Middle frontal gyrus (tissue), 1 donor: ENCODE results near the gene GDI2.

ENCODE experiments used
- DNase-seq: peaks from one replicate; pipeline ENCODE4 v3.0.0-alpha.2; 2015; ENCODE audit warnings: low spot score; ENCODE audit errors: extremely low spot score

The GDI2 gene

GRCh38 chr10:5744849-5745248 is 68.4 kb downstream of the GDI2 start:
- DNase-seq = no peak

DNA sequence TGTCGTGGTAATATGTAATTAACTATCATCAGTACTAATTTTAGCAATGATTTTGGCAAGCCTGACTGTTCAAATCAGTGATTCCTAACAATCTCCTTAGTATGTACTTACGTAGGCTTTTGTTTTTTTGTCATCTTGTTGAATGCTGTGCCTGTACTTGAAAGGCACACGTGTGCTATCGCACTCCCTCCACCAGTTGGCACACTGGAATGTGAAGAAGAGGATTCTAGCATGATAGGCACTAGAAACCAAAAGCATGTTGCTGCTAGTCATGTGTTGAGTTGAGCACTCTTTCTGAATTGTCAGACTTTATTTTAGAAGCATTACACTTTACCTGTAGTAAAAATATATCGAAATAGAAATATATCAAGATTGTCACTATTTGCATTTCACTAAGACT is 69.5 kb downstream of the GDI2 start:
- no peak for DNase-seq

- DNase-seq = no peak
These were observed 71.1 kb downstream of the GDI2 start for GRCh38 chr10:5742116-5742515.

DNA sequence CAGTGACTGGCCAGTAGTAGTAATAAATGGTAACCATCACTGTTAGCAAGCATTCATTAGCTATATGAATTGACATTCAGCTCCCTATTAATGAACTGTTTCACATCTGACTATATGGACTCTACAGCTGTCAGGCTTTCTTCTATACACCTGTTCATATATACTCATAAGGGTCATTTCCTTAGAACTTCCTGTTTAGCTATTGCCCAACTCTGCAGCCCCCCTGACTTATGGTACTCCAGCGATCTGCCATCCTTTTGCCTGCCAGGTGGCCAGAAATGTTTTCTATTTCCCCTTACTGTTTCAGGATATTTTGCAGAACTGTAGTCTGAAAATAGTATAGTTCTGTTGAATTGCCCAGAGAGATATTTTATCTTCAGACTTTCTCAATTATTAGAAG is 72.0 kb downstream of the GDI2 start:
- no peak for DNase-seq

DNA sequence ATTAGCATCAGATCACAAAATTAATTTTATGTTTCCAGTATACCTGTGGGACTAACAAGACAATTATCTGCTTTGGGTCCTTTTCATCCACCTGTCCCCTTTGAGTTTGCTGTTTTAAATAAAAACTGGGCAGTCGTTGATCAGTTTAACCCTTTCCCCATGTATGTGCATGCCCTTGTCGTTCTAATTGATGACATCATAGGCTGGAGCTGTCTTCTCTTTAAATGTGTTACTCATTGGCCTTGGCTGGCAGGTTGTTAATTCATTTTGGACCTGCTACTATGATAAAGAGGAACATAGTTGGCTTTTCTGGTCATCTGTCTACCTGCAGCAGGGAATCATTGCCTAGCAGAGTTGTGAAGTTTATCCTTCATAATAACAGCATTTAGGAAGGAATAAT is 74.8 kb downstream of the GDI2 start:
- no peak for DNase-seq

- no peak for DNase-seq
These were observed 75.9 kb downstream of the GDI2 start for GRCh38 chr10:5737352-5737751.

DNA sequence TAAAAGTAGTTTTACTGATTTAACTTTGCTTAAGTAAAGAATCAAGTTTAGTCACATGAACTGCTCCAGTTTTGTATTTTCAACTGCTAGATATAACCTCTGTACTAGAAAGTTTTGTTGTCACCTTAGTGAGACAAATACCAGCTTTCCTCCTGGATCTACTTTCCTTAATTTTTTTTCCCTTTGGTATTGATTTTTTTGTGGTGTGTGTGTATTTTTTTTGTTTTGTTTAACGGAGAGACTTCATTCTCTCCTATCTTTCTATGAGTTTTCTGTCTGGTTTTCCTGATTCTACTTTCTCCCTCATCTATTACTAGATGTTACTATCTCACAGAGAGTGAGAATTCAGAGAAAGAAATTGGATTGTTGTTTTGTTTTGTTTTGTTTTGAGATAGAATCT is 76.6 kb downstream of the GDI2 start:
- no peak for DNase-seq

DNA sequence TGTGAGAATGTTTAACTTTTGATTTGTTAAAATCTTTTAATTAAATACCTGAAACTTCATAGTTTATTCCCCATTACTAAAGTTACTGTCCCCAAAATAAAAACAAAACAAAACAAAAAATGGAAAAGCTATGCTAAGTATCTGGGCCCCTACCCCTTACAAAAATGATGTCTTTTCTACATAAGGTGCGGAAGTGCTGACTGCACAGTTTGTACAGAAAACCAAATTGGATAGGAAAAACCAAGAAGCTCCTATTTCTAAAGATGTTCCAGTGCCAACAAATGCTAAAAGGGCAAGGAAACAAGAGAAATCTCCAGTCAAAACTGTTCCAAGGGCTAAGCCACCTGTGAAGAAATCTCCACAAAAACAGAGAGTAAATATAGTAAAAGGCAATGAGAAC is 78.1 kb downstream of the GDI2 start:
- no peak for DNase-seq

DNA sequence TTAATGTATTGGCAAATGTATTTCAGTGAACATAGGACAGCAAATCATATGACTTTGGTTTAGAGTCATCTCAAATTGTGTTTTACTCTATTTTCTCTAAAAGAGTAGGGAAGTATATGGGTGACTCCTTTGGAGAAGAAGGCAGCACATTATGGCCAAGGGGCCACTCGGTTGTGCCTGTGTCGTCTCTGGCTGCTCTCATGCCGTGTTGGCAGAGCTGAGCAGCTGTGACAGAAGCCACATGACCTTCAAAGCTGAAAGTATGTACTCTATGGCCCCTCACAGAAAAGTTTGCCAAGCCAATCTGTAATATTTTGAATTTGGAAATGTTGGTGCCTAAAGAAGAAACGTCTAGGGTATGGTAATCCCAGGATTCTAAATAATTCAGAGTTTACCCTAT is 81.1 kb downstream of the GDI2 start:
- no peak for DNase-seq

GRCh38 chr10:5731559-5731958 is 81.7 kb downstream of the GDI2 start:
- no peak for DNase-seq

DNA sequence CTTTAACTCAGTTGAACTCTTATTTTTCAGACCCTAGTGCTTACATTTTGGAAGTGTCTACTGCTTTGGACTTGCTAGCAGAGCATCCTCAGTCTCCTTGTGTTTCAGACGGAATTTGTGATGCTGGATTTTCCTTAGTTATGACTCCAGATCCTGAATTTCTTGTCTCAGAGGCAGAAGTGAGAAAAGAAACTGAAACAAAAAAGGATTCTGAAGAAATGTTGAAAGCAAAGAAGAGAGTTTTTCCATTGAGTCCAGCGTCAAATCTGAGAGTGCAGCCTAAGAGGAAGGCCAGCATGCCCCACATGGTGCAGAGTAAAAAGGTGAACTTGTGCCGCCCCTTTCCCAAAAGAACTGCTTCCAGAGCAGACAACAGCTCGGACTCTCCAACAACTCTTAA is 82.5 kb downstream of the GDI2 start:
- no peak for DNase-seq

DNA sequence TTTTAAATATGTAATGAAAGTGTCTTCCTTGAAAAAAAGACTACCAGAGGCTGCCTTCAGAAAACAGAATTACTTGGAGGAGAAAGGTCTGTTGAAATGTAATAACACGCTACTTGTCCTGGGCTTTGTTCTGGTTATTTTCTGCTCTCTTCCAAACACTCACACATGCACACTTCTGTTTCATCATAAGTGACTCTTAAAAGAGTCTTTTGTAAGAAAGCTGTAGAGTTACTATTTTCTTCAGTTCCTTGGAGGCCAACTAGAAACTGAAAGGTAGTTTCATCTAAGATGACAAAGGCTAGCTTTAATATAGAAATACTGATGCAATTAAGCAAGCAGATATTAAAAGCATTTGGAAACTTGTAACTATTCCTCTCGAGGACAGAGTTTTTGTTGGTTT is 89.5 kb downstream of the GDI2 start:
- DNase-seq = no peak

DNA sequence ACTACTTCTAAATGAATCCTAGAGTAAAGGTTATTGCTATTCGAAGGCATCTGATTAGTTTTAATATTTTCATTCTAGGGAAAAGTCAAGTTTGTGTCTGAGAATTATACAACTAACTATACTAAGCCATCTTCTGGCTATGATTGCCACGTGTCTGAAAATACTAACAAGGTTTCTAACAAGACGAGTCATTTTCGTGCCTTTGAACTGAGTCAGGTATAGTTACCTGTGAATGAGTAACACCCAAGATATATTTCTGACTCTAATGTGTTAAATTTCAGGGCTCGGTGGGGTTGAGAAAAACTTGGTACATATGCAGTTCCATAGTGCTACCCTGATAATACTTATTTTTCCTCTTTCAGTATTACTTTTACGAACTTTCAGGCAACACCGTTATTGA is 93.1 kb downstream of the GDI2 start:
- no peak for DNase-seq

GRCh38 chr10:5719546-5719945 is 93.7 kb downstream of the GDI2 start:
- DNase-seq = no peak
